ENCODE data around the gene OSBPL2.

DNA sequence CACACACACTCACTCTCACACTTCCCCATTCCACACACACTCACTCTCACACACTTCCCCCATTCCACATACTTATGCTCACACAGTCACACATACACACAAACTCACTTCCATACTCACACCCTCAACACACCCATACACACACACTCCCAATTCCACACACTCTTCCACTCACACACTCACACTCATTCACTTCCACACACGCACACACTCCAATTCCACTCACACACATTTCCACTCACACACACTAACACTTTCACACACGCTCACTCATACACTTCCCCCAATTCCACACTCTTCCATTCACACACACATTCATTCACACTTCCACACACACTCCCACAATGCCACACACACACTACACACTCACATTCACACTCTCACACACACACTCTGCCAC is 8.0 kb upstream of the OSBPL2 start:
- TF ChIP-seq, protein P1, sequence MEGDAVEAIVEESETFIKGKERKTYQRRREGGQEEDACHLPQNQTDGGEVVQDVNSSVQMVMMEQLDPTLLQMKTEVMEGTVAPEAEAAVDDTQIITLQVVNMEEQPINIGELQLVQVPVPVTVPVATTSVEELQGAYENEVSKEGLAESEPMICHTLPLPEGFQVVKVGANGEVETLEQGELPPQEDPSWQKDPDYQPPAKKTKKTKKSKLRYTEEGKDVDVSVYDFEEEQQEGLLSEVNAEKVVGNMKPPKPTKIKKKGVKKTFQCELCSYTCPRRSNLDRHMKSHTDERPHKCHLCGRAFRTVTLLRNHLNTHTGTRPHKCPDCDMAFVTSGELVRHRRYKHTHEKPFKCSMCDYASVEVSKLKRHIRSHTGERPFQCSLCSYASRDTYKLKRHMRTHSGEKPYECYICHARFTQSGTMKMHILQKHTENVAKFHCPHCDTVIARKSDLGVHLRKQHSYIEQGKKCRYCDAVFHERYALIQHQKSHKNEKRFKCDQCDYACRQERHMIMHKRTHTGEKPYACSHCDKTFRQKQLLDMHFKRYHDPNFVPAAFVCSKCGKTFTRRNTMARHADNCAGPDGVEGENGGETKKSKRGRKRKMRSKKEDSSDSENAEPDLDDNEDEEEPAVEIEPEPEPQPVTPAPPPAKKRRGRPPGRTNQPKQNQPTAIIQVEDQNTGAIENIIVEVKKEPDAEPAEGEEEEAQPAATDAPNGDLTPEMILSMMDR (IDR thresholded peaks at IDR 0.05) = no peak
- TF ChIP-seq EZH2 (IDR thresholded peaks at IDR 0.05) = no peak
- no peak for TF ChIP-seq EZH2phosphoT487 (IDR thresholded peaks at IDR 0.05)

Data from neural progenitor cell (in vitro differentiated cells).